Osteoblast (primary cell): ENCODE data around the gene OPN1LW. TPM values are rescaled to one million over a fixed set of nuclear protein-coding genes. Genes with fewer than 3 reads are reported as not detected.
"Not testable (repeated sequence)": the region's sequence is repeated elsewhere in the genome, so short reads cannot be mapped to it uniquely, and the experiment has no call there.

Experiments
- DNase-seq: peaks from one replicate; pipeline ENCODE4 v3.0.0; 2011; ENCODE audit warnings: low spot score, mixed read lengths; ENCODE audit not compliant: insufficient read length; ENCODE audit errors: missing footprints
- H2AFZ ChIP-seq: 2 replicates; pipeline ENCODE4 v1.6.0; 2011; ENCODE audit warnings: mild to moderate bottlenecking, low read length
- H3K27ac ChIP-seq: 2 replicates; pipeline ENCODE4 v1.5.1; 2011; ENCODE audit warnings: mild to moderate bottlenecking, low read depth, low read length, moderate library complexity
- H3K27me3 ChIP-seq: 2 replicates; pipeline ENCODE4 v1.6.0; 2012; ENCODE audit warnings: mild to moderate bottlenecking, control low read depth, inconsistent platforms, low read length, moderate library complexity; ENCODE audit not compliant: insufficient read depth
- H3K36me3 ChIP-seq: 2 replicates; pipeline ENCODE4 v1.5.1; 2011; ENCODE audit warnings: mild to moderate bottlenecking, low read length, control low read depth, moderate library complexity; ENCODE audit not compliant: insufficient read depth
- H3K4me1 ChIP-seq: 2 replicates; pipeline ENCODE4 v1.5.1; 2011; ENCODE audit warnings: mild to moderate bottlenecking, low read length, control low read depth, moderate library complexity; ENCODE audit not compliant: insufficient read depth
- H3K4me2 ChIP-seq: 2 replicates; pipeline ENCODE4 v1.6.0; 2011; ENCODE audit warnings: mild to moderate bottlenecking, low read length; ENCODE audit not compliant: insufficient read depth
- H3K4me3 ChIP-seq: fragments of 200-600 bp; sonication (generic); 3 replicates; pipeline ENCODE4 v1.5.1; 2012; ENCODE audit warnings: mild to moderate bottlenecking, low read length, inconsistent platforms; ENCODE audit not compliant: insufficient read depth
- H3K79me2 ChIP-seq: 2 replicates; pipeline ENCODE4 v1.6.0; 2012; ENCODE audit warnings: mild to moderate bottlenecking, low read length, control low read depth, inconsistent platforms; ENCODE audit not compliant: insufficient read depth
- H3K9me3 ChIP-seq: 2 replicates; pipeline ENCODE4 v1.5.1; 2011; ENCODE audit warnings: low read depth, low read length, control low read depth
- H4K20me1 ChIP-seq: 2 replicates; pipeline ENCODE4 v1.6.0; 2012; ENCODE audit warnings: mild to moderate bottlenecking, low read length, control low read depth; ENCODE audit not compliant: insufficient read depth
- total RNA-seq: library from RNA; depleted of rRNA; stranded (reverse); fragments of >200 nt; gene quantifications from 2 replicates; pipeline ENCODE4 v1.2.3, GENCODE V29; 2012

Gene OPN1LW
- total RNA-seq, 1 donor = not detected

DNA sequence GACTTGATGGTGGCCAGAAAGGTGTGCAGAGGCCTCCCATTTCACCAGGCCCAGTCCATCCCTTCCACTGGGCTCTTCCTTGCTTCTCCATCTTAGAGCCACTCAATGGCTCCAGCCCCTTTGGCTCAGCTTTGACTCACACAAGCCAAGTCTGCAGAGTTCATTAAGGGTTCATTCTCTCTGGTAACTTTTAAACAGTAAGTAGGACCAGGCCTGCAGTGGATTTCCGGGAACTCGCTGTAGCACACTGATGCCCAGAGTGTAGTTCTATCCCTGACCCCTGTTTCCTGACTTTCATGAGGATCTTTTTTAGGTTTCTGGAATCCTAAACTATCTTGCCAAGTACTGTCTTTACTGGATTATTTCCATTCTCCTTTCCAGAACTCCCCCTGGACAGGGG, 13.2 kb downstream of the OPN1LW start:
- not testable (repeated sequence) for H4K20me1 ChIP-seq, H3K9me3 ChIP-seq, H3K36me3 ChIP-seq, H2AFZ ChIP-seq, H3K4me1 ChIP-seq, H3K4me2 ChIP-seq, DNase-seq, H3K27me3 ChIP-seq, H3K4me3 ChIP-seq, H3K27ac ChIP-seq, H3K79me2 ChIP-seq

DNA sequence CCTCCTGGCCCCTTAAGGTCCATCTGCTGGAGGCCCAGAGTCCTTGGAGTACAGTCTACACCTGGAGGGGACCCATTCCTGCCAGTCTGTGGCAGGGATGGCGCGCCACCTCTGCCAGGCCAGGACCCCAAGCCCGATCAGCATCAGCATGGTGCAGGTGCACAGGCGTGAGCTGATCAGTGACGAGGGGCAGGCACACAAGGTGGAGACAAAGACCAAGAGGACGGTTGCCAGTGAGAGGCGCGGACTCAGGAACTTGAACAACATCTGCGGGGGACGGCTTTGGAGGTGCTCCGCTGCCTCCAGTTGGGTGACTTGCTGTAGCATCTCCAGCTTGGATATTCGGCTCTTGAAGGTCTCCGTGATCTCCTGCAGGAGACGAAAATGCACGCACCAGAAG, 15.3 kb downstream of the OPN1LW start:
- not testable (repeated sequence) for H3K27me3 ChIP-seq, H3K79me2 ChIP-seq, H3K4me2 ChIP-seq, H3K4me3 ChIP-seq, H3K9me3 ChIP-seq, H3K36me3 ChIP-seq, DNase-seq, H3K4me1 ChIP-seq, H4K20me1 ChIP-seq, H3K27ac ChIP-seq, H2AFZ ChIP-seq

GRCh38 chrX:154164902-154165301, 20.9 kb downstream of the OPN1LW start:
- H3K4me2 ChIP-seq, H2AFZ ChIP-seq, DNase-seq, H3K79me2 ChIP-seq, H3K36me3 ChIP-seq, H3K27me3 ChIP-seq, H3K9me3 ChIP-seq, H3K4me3 ChIP-seq, H4K20me1 ChIP-seq, H3K4me1 ChIP-seq, H3K27ac ChIP-seq: not testable (repeated sequence)

GRCh38 chrX:154168384-154168783, 24.3 kb downstream of the OPN1LW start:
- not testable (repeated sequence) for DNase-seq, H4K20me1 ChIP-seq, H3K79me2 ChIP-seq, H3K27ac ChIP-seq, H3K36me3 ChIP-seq, H3K4me3 ChIP-seq, H3K4me1 ChIP-seq, H3K4me2 ChIP-seq, H3K27me3 ChIP-seq, H3K9me3 ChIP-seq, H2AFZ ChIP-seq

- not testable (repeated sequence) for H3K4me2 ChIP-seq, H4K20me1 ChIP-seq, H3K9me3 ChIP-seq, H2AFZ ChIP-seq, H3K27ac ChIP-seq, H3K4me3 ChIP-seq, H3K36me3 ChIP-seq, H3K79me2 ChIP-seq, H3K27me3 ChIP-seq, DNase-seq, H3K4me1 ChIP-seq
Measured at GRCh38 chrX:154172535-154172943, 28.5 kb downstream of the OPN1LW start.

GRCh38 chrX:154174356-154174755, 30.3 kb downstream of the OPN1LW start:
- not testable (repeated sequence) for H3K27ac ChIP-seq, H3K27me3 ChIP-seq, H3K4me3 ChIP-seq, H3K36me3 ChIP-seq, H3K9me3 ChIP-seq, H4K20me1 ChIP-seq, H3K4me1 ChIP-seq, H3K79me2 ChIP-seq, H3K4me2 ChIP-seq, DNase-seq, H2AFZ ChIP-seq

DNA sequence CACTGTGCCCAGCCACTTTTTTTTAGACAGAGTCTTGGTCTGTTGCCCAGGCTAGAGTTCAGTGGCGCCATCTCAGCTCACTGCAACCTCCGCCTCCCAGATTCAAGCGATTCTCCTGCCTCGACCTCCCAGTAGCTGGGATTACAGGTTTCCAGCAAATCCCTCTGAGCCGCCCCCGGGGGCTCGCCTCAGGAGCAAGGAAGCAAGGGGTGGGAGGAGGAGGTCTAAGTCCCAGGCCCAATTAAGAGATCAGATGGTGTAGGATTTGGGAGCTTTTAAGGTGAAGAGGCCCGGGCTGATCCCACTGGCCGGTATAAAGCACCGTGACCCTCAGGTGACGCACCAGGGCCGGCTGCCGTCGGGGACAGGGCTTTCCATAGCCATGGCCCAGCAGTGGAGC, 38.3 kb downstream of the OPN1LW start, which contains the start of gene OPN1MW:
TSS of gene OPN1MW (plus strand) at position 301 of the 400 bp plus-strand sequence. CDS start at position 383, 82 bp downstream.
- H3K27me3 ChIP-seq, H4K20me1 ChIP-seq, H3K79me2 ChIP-seq, H2AFZ ChIP-seq, H3K4me1 ChIP-seq, H3K36me3 ChIP-seq, H3K27ac ChIP-seq, DNase-seq, H3K4me2 ChIP-seq, H3K4me3 ChIP-seq, H3K9me3 ChIP-seq: not testable (repeated sequence)

- H4K20me1 ChIP-seq, H3K27ac ChIP-seq, DNase-seq, H3K4me2 ChIP-seq, H3K27me3 ChIP-seq, H3K36me3 ChIP-seq, H3K79me2 ChIP-seq, H2AFZ ChIP-seq, H3K9me3 ChIP-seq, H3K4me1 ChIP-seq, H3K4me3 ChIP-seq: not testable (repeated sequence)
Measured at GRCh38 chrX:154183794-154184193, 39.8 kb downstream of the OPN1LW start.

GRCh38 chrX:154192846-154193245, 48.8 kb downstream of the OPN1LW start:
- H3K79me2 ChIP-seq, H2AFZ ChIP-seq, H4K20me1 ChIP-seq, H3K27me3 ChIP-seq, H3K4me2 ChIP-seq, H3K9me3 ChIP-seq, H3K27ac ChIP-seq, H3K36me3 ChIP-seq, DNase-seq, H3K4me1 ChIP-seq, H3K4me3 ChIP-seq: not testable (repeated sequence)
